Activated CD4-positive, alpha-beta T cell treated with anti-CD3 and anti-CD28 coated beads, Interleukin-10, Interleukin-2, amounts not matched to agents 100 ng/mL and 50 ng/mL, durations not matched to agents 16 hours and 8 hours (primary cell): ENCODE results near the gene MAMLD1.
"Not testable (repeated sequence)": the region's sequence is repeated elsewhere in the genome, so short reads cannot be mapped to it uniquely, and the experiment has no call there.

Source experiments
- DNase-seq: peaks from one replicate; pipeline ENCODE4 v3.0.0-alpha.2; 2020

Gene MAMLD1

GRCh38 chrX:150362599-150363481 lies at the start of gene MAMLD1:
MAMLD1 (plus strand) TSS chrX:150363317; CDS start chrX:150445517, 82,200 bp downstream.
- peak; percentile 68 for DNase-seq

GRCh38 chrX:150313514-150313913 lies 49.6 kb upstream of the MAMLD1 start:
- DNase-seq: no peak

- no peak for DNase-seq
Observed at GRCh38 chrX:150314186-150314585, 48.9 kb upstream of the MAMLD1 start.

- no peak for DNase-seq
Observed at GRCh38 chrX:150316564-150316963, 46.6 kb upstream of the MAMLD1 start.

GRCh38 chrX:150323020-150323419 lies 40.1 kb upstream of the MAMLD1 start:
- DNase-seq: no peak

GRCh38 chrX:150324035-150324728 lies 38.9 kb upstream of the MAMLD1 start:
- no peak for DNase-seq

- no peak for DNase-seq
Observed at GRCh38 chrX:150324919-150325318, 38.2 kb upstream of the MAMLD1 start.

GRCh38 chrX:150326541-150327247 lies 36.4 kb upstream of the MAMLD1 start:
- DNase-seq: no peak

GRCh38 chrX:150329282-150329681 lies 33.8 kb upstream of the MAMLD1 start:
- DNase-seq: no peak

- DNase-seq: no peak
Observed at GRCh38 chrX:150329868-150330267, 33.2 kb upstream of the MAMLD1 start.

- DNase-seq: no peak
Observed at GRCh38 chrX:150332023-150332422, 31.1 kb upstream of the MAMLD1 start.

GRCh38 chrX:150334100-150334499 lies 29.0 kb upstream of the MAMLD1 start:
- DNase-seq: no peak

GRCh38 chrX:150334981-150335380 lies 28.1 kb upstream of the MAMLD1 start:
- DNase-seq: no peak

- no peak for DNase-seq
Observed at GRCh38 chrX:150337026-150337425, 26.1 kb upstream of the MAMLD1 start.

- DNase-seq: no peak
Observed at GRCh38 chrX:150337536-150337935, 25.6 kb upstream of the MAMLD1 start.

GRCh38 chrX:150338615-150339014 lies 24.5 kb upstream of the MAMLD1 start:
- no peak for DNase-seq

GRCh38 chrX:150339736-150340135 lies 23.4 kb upstream of the MAMLD1 start:
- no peak for DNase-seq

- not testable (repeated sequence) for DNase-seq
Observed at GRCh38 chrX:150340326-150340725, 22.8 kb upstream of the MAMLD1 start.

GRCh38 chrX:150347471-150347870 lies 15.6 kb upstream of the MAMLD1 start:
- no peak for DNase-seq

GRCh38 chrX:150348365-150348764 lies 14.8 kb upstream of the MAMLD1 start:
- no peak for DNase-seq

GRCh38 chrX:150352114-150352513 lies 11.0 kb upstream of the MAMLD1 start:
- no peak for DNase-seq

- no peak for DNase-seq
Observed at GRCh38 chrX:150352581-150352980, 10.5 kb upstream of the MAMLD1 start.

- DNase-seq: no peak
Observed at GRCh38 chrX:150355913-150356312, 7.2 kb upstream of the MAMLD1 start.

- no peak for DNase-seq
Observed at GRCh38 chrX:150357790-150358189, 5.3 kb upstream of the MAMLD1 start.
